ENCODE results near the gene NUP54. TPM values are rescaled to one million over a fixed set of nuclear protein-coding genes. Genes with fewer than 3 reads are reported as not detected.

Gene NUP54
- total RNA-seq, 2 donors from 2014 or later, result 31.7 to 43.5 TPM

GRCh38 chr4:76194325-76194724, 46.1 kb upstream of the NUP54 start:
- Histone ChIP-seq H3K27ac (peak overlapping the region; percentile 19 to 87), H3K9me3 (no peaks in the 10 kb centered on the region), H3K36me3 (peaks cover 3 to 4% of the 10 kb centered on the region in 2 donors), H3K27me3 (replicated peaks; ENCODE audit: insufficient read depth) (no peaks in the 10 kb centered on the region), H3K4me3 (no peak overlapping the region), H3K4me1 (replicated peaks) (peaks cover 35% of the 10 kb centered on the region)
- 32% methylated on average over 2 of the region's 2 CpGs for WGBS
- TF ChIP-seq POLR2A (IDR thresholded peaks at IDR 0.05), result no peak
- peak; percentile 50 for TF ChIP-seq POLR2AphosphoS5 (IDR thresholded peaks at IDR 0.05)
- no peak for TF ChIP-seq CTCF (IDR thresholded peaks at IDR 0.05)
- intact Hi-C loops (cut with DNase I), result no loop called here
- no peak for DNase-seq (ENCODE audit: low spot score)

DNA sequence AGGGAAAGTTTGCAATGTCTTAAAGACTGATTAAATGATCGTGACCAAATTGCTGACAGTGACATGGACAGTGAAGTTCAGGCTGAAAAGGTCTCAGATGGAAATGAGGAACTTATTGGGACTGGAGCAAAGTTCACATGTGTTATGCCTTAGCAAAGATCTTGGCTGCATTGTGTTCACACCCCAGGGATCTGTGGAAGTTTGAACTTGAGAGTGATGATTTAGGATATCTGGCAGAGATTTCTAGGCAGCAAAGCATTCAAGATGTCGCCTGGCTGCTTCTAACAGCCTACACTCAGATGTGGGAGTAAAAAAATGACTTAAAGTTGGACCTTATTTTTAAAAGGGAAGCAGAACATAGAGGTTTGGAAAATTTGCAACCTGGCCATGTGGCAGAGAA, 44.0 kb upstream of the NUP54 start:
- intact Hi-C loops (cut with DNase I), result no loop called here
- Histone ChIP-seq H3K27me3 (replicated peaks; ENCODE audit: insufficient read depth) (no peaks in the 10 kb centered on the region), H3K4me1 (replicated peaks) (peaks cover 20% of the 10 kb centered on the region), H3K27ac (no peak overlapping the region), H3K4me3 (no peak overlapping the region), H3K36me3 (peaks cover 3 to 4% of the 10 kb centered on the region in 2 donors), H3K9me3 (no peaks in the 10 kb centered on the region)
- 86% methylated on average over 2 of the region's 2 CpGs for WGBS
- TF ChIP-seq POLR2AphosphoS5 (IDR thresholded peaks at IDR 0.05), result no peak
- TF ChIP-seq CTCF (IDR thresholded peaks at IDR 0.05), result no peak
- no peak for TF ChIP-seq POLR2A (IDR thresholded peaks at IDR 0.05)
- DNase-seq (ENCODE audit: low spot score), result no peak

GRCh38 chr4:76188557-76188956, 40.4 kb upstream of the NUP54 start:
- H3K9me3 ChIP-seq, result no peaks in the 10 kb centered on the region
- no peaks in the 10 kb centered on the region for H3K4me1 ChIP-seq (replicated peaks)
- H3K27ac ChIP-seq, result peak overlapping the region in 1 of 2 donors; percentile 30
- TF ChIP-seq CTCF (IDR thresholded peaks at IDR 0.05) (no peak), POLR2A (IDR thresholded peaks at IDR 0.05) (no peak), POLR2AphosphoS5 (IDR thresholded peaks at IDR 0.05) (no peak)
- peaks cover 0 to 3% of the 10 kb centered on the region in 2 donors for H3K36me3 ChIP-seq
- intact Hi-C loops (cut with DNase I), result loop anchor here (10.0 kb wide), 1 partner anchor 316 kb away; no protein-coding TSS in a partner anchor
- H3K4me3 ChIP-seq, result no peak overlapping the region
- WGBS, result 83% methylated on average over 3 of the region's 3 CpGs
- H3K27me3 ChIP-seq (replicated peaks; ENCODE audit: insufficient read depth), result no peaks in the 10 kb centered on the region
- no peak for DNase-seq (ENCODE audit: low spot score)

- H3K27me3 ChIP-seq (replicated peaks; ENCODE audit: insufficient read depth), result no peaks in the 10 kb centered on the region
- H3K9me3 ChIP-seq, result no peaks in the 10 kb centered on the region
- peaks cover 0 to 3% of the 10 kb centered on the region in 2 donors for H3K36me3 ChIP-seq
- no peak overlapping the region for H3K4me3 ChIP-seq
- no peak for TF ChIP-seq POLR2A (IDR thresholded peaks at IDR 0.05)
- no peak for TF ChIP-seq POLR2AphosphoS5 (IDR thresholded peaks at IDR 0.05)
- TF ChIP-seq CTCF (IDR thresholded peaks at IDR 0.05), result no peak
- H3K27ac ChIP-seq, result peak overlapping the region in 1 of 2 donors; percentile 30
- no peaks in the 10 kb centered on the region for H3K4me1 ChIP-seq (replicated peaks)
- no peak for DNase-seq (ENCODE audit: low spot score)
- intact Hi-C loops (cut with DNase I), result loop anchor here (10.0 kb wide), 1 partner anchor 317 kb away; no protein-coding TSS in a partner anchor
Observed at GRCh38 chr4:76188149-76188548, 40.0 kb upstream of the NUP54 start.

- Histone ChIP-seq H3K36me3 (no peaks in the 10 kb centered on the region), H3K27me3 (replicated peaks; ENCODE audit: insufficient read depth) (no peaks in the 10 kb centered on the region), H3K4me3 (no peak overlapping the region), H3K4me1 (replicated peaks) (no peaks in the 10 kb centered on the region), H3K9me3 (no peaks in the 10 kb centered on the region), H3K27ac (no peak overlapping the region)
- TF ChIP-seq POLR2A (IDR thresholded peaks at IDR 0.05) (no peak), POLR2AphosphoS5 (IDR thresholded peaks at IDR 0.05) (peak; percentile 20)
- 36% methylated on average over 3 of the region's 3 CpGs for WGBS
- no peak for DNase-seq (ENCODE audit: low spot score)
- intact Hi-C loops (cut with DNase I), result loop anchor here (10.0 kb wide), 1 partner anchor 318 kb away; no protein-coding TSS in a partner anchor
Observed at GRCh38 chr4:76187152-76187551, 39.0 kb upstream of the NUP54 start.

All from prostate gland (tissue), 2 donors.